Measurements from ENCODE around the gene CBLN3. TPM values are rescaled to one million over a fixed set of nuclear protein-coding genes. Genes with fewer than 3 reads are reported as not detected.

CBLN3 gene
- total RNA-seq, 1 donor from 2014 or later, result 3.9 TPM

- no peaks in the 10 kb centered on the region for H3K27me3 Mint-ChIP-seq (ENCODE audit: low read depth)
- peaks cover 9% of the 10 kb centered on the region for H3K36me3 Mint-ChIP-seq
- H3K9me3 Mint-ChIP-seq, result peaks cover 16% of the 10 kb centered on the region
- H3K4me1 Mint-ChIP-seq, result no peaks in the 10 kb centered on the region
- DNase-seq (ENCODE audit: low spot score in 2 of 2, unreplicated experiment in 2 of 2), result no peak
- no peak overlapping the region for H3K27ac Mint-ChIP-seq
- no peak overlapping the region for H3K4me3 Mint-ChIP-seq
- TF ChIP-seq CTCF (IDR thresholded peaks at IDR 0.05; ENCODE audit: unreplicated experiment), result no peak
These were observed 34.7 kb upstream of the CBLN3 start for GRCh38 chr14:24463884-24464785.

GRCh38 chr14:24463017-24463883, 33.8 kb upstream of the CBLN3 start:
- Mint-ChIP-seq H3K36me3 (peaks cover 9% of the 10 kb centered on the region), H3K4me1 (no peaks in the 10 kb centered on the region), H3K27me3 (ENCODE audit: low read depth) (no peaks in the 10 kb centered on the region), H3K9me3 (peaks cover 10% of the 10 kb centered on the region), H3K27ac (no peak overlapping the region), H3K4me3 (no peak overlapping the region)
- TF ChIP-seq CTCF (IDR thresholded peaks at IDR 0.05; ENCODE audit: unreplicated experiment), result no peak
- DNase-seq (ENCODE audit: low spot score in 2 of 2, unreplicated experiment in 2 of 2), result no peak

GRCh38 chr14:24461336-24461735, 31.9 kb upstream of the CBLN3 start:
- DNase-seq (ENCODE audit: low spot score in 2 of 2, unreplicated experiment in 2 of 2), result no peak
- Mint-ChIP-seq H3K4me1 (no peaks in the 10 kb centered on the region), H3K27me3 (ENCODE audit: low read depth) (no peaks in the 10 kb centered on the region), H3K4me3 (no peak overlapping the region), H3K27ac (no peak overlapping the region), H3K36me3 (peaks cover 11% of the 10 kb centered on the region), H3K9me3 (peaks cover 14% of the 10 kb centered on the region)
- TF ChIP-seq CTCF (IDR thresholded peaks at IDR 0.05; ENCODE audit: unreplicated experiment), result no peak

GRCh38 chr14:24459331-24459730, 29.9 kb upstream of the CBLN3 start:
- H3K27ac Mint-ChIP-seq, result no peak overlapping the region
- peaks cover 19% of the 10 kb centered on the region for H3K36me3 Mint-ChIP-seq
- H3K9me3 Mint-ChIP-seq, result peaks cover 16% of the 10 kb centered on the region
- no peak overlapping the region for H3K4me3 Mint-ChIP-seq
- DNase-seq (ENCODE audit: low spot score in 2 of 2, unreplicated experiment in 2 of 2), result no peak
- H3K27me3 Mint-ChIP-seq (ENCODE audit: low read depth), result no peaks in the 10 kb centered on the region
- H3K4me1 Mint-ChIP-seq, result no peaks in the 10 kb centered on the region
- no peak for TF ChIP-seq CTCF (IDR thresholded peaks at IDR 0.05; ENCODE audit: unreplicated experiment)

GRCh38 chr14:24458736-24459135, 29.3 kb upstream of the CBLN3 start:
- H3K27me3 Mint-ChIP-seq (ENCODE audit: low read depth), result no peaks in the 10 kb centered on the region
- no peak for TF ChIP-seq CTCF (IDR thresholded peaks at IDR 0.05; ENCODE audit: unreplicated experiment)
- H3K36me3 Mint-ChIP-seq, result peaks cover 25% of the 10 kb centered on the region
- H3K27ac Mint-ChIP-seq, result no peak overlapping the region
- H3K9me3 Mint-ChIP-seq, result peaks cover 22% of the 10 kb centered on the region
- no peak for DNase-seq (ENCODE audit: low spot score in 2 of 2, unreplicated experiment in 2 of 2)
- no peak overlapping the region for H3K4me3 Mint-ChIP-seq
- no peaks in the 10 kb centered on the region for H3K4me1 Mint-ChIP-seq
